H1 (cell line): ENCODE data around the gene KCNG3. TPM values are rescaled to one million over a fixed set of nuclear protein-coding genes. Genes with fewer than 3 reads are reported as not detected.

Source experiments
- ATF2 ChIP-seq: IDR thresholded peaks from 2 replicates; pipeline ENCODE4 v1.6.1; 2012; ENCODE audit warnings: low read length, inconsistent platforms
- BACH1 ChIP-seq: IDR thresholded peaks from 2 replicates; pipeline ENCODE4 v1.6.1; 2012; ENCODE audit warnings: low read length, improper control_type of control experiment
- BRCA1 ChIP-seq: IDR thresholded peaks from 2 replicates; pipeline ENCODE4 v1.6.1; 2012; ENCODE audit warnings: low read depth, low read length, improper control_type of control experiment
- CEBPB ChIP-seq: IDR thresholded peaks from 2 replicates; pipeline ENCODE4 v1.6.1; 2012; ENCODE audit warnings: low read depth, low read length
- CHD2 ChIP-seq: IDR thresholded peaks from 2 replicates; pipeline ENCODE4 v1.6.1; 2012; ENCODE audit warnings: low read length, improper control_type of control experiment
- CREB1 ChIP-seq: IDR thresholded peaks from 2 replicates; pipeline ENCODE4 v1.6.1; 2012; ENCODE audit warnings: inconsistent platforms
- E2F6 ChIP-seq: IDR thresholded peaks from 2 replicates; pipeline ENCODE4 v1.6.1; 2012; ENCODE audit warnings: inconsistent platforms
- EGR1 ChIP-seq: IDR thresholded peaks from 2 replicates; pipeline ENCODE4 v1.6.1; 2011; ENCODE audit warnings: low read depth, low read length, borderline replicate concordance
- EP300 ChIP-seq, 2 experiments: IDR thresholded peaks; 1 replicate in 1 of 2; 2 replicates in 1 of 2; pipeline ENCODE4 v1.6.1; 2011 to 2012; ENCODE audit warnings: low read depth in 2 of 2, low read length in 2 of 2, mild to moderate bottlenecking in 2 of 2, borderline replicate concordance in 1 of 2, inconsistent platforms in 1 of 2, moderate library complexity in 1 of 2
- GTF2F1 ChIP-seq: IDR thresholded peaks from 2 replicates; pipeline ENCODE4 v1.6.1; 2012; ENCODE audit warnings: low read depth, low read length, improper control_type of control experiment, borderline replicate concordance
- KDM4A ChIP-seq: IDR thresholded peaks from one replicate; pipeline ENCODE4 v1.7.1; 2012; ENCODE audit warnings: low read depth, mild to moderate bottlenecking, moderate library complexity, low read length, inconsistent platforms; ENCODE audit not compliant: severe bottlenecking
- NANOG ChIP-seq: IDR thresholded peaks from 2 replicates; pipeline ENCODE4 v1.6.1; 2011; ENCODE audit warnings: low read length, low read depth, mild to moderate bottlenecking, inconsistent platforms; ENCODE audit not compliant: insufficient read depth, poor library complexity, severe bottlenecking
- PHF8 ChIP-seq: fragments of 200-600 bp; sonication (generic); conservative IDR thresholded peaks from 2 replicates; pipeline ENCODE4 v1.7.1; 2012; ENCODE audit warnings: low read depth, mild to moderate bottlenecking, inconsistent platforms, low read length, moderate library complexity
- RBBP5 ChIP-seq: IDR thresholded peaks from 2 replicates; pipeline ENCODE4 v1.7.1; 2012; ENCODE audit warnings: low read depth, mild to moderate bottlenecking, inconsistent platforms, low read length, moderate library complexity, borderline replicate concordance
- RFX5 ChIP-seq: IDR thresholded peaks from 2 replicates; pipeline ENCODE4 v1.6.1; 2011; ENCODE audit warnings: low read depth, low read length, improper control_type of control experiment, borderline replicate concordance
- RXRA ChIP-seq: IDR thresholded peaks from 2 replicates; pipeline ENCODE4 v1.6.1; 2011; ENCODE audit warnings: low read depth, mild to moderate bottlenecking, low read length, moderate library complexity; ENCODE audit not compliant: insufficient read depth
- SIX5 ChIP-seq: IDR thresholded peaks from 2 replicates; pipeline ENCODE4 v1.6.1; 2011; ENCODE audit warnings: mild to moderate bottlenecking, low read depth, low read length
- SP1 ChIP-seq: IDR thresholded peaks from 2 replicates; pipeline ENCODE4 v1.6.1; 2011; ENCODE audit warnings: low read depth, low read length
- SRF ChIP-seq: IDR thresholded peaks from 2 replicates; pipeline ENCODE4 v1.6.1; 2011; ENCODE audit warnings: mild to moderate bottlenecking, low read depth, low read length, moderate library complexity
- TEAD4 ChIP-seq: IDR thresholded peaks from 2 replicates; pipeline ENCODE4 v1.6.1; 2012; ENCODE audit warnings: low read depth, low read length, inconsistent platforms, mixed read lengths
- ZNF274 ChIP-seq: IDR thresholded peaks from 2 replicates; pipeline ENCODE4 v1.7.0; 2012; ENCODE audit warnings: low read length, borderline replicate concordance; ENCODE audit errors: extremely low read depth
- polyA plus RNA-seq, 7 experiments: library from polyadenylated mRNA; depleted of rRNA in 3 of 7; stranded (reverse) in 5 of 7; unstranded in 2 of 7; fragments of >200 nt in 5 of 7; fragments of 200-250 nt in 2 of 7; gene quantifications; 1 replicate in 5 of 7; 2 replicates in 1 of 7; 4 replicates in 1 of 7; pipeline versions ENCODE4 v1.2.1 to v1.2.3, GENCODE V29; 2011 to 2013; ENCODE audit warnings: missing spikeins in 2 of 7, mixed read lengths in 2 of 7
- total RNA-seq: library from RNA; stranded (reverse); fragmentation: NEBNext Ultra II Directional; extraction: Animal tissue kit (Norgen Biotek cat#: 25700); gene quantifications from 2 replicates; pipeline ENCODE4 v1.2.1, GENCODE V29; 2021
- TF ChIP-seq, protein P1 (sequence below): IDR thresholded peaks from 2 replicates; pipeline ENCODE4 v1.6.1; 2012; ENCODE audit warnings: inconsistent platforms

Gene KCNG3
- total and polyA plus RNA-seq, 2 of the 8 experiments (the other 6 are each of a cell fraction or from before 2014, with no cell fraction given), result 8.1 to 21.3 TPM

DNA sequence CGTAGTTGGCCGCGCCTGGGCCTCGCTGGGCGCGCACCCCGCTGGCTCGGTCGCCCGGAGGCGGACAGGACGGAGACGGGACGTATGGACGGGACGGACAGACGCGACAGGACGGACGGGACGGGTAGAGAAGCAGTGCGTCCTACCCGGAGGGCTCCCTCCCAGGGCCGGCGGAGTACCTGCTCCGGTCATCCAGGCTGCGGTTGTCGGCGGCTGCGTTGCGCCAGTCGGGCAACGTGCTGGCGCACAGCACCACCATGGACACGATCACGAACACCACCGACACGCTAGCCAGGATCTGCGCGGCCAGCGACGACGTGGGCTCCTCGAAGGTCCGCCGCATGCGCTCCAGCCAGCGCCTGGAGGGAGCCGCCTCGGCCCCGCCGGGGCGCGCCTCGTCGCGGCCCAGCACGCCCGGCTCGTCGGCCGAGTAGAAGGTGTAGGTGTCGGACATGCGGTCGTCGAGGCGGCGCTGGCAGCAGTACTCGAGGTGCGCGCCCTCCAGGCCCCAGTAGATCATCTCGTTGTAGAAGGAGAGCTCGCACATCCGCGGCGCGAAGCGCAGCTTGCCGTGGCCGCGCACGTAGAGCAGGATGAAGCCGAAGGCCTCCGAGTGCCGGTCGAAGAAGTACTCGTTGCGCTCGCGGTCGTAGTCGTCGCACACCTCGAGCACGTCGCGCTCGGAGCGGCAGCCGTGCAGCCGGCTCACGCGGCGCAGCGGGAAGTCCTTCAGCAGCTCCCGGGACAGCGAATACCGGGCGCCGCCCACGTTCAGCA, 903 bp downstream of the KCNG3 start (continued):
- TF ChIP-seq BRCA1 (no peak), TEAD4 (no peak), SP1 (no peak), CHD2 (no peak), KDM4A (peak; percentile 80), E2F6 (no peak; the same call in none of the 2 replicates), NANOG (no peak), EP300 (IDR thresholded peaks at IDR 0.05; ENCODE audit: borderline replicate concordance in 1 of 2, low read depth in 2 of 2, low read length in 2 of 2) (no peak), EGR1 (peak; percentile 61; the same call in 1 of the 2 replicates), RFX5 (no peak), CEBPB (no peak), ZNF274 (no peak), RBBP5 (peak; percentile 91), CREB1 (peak; percentile 36; the same call in 1 of the 2 replicates), SIX5 (no peak), SRF (no peak), BACH1 (no peak), RXRA (no peak), PHF8 (0 out of 2 replicates have a peak, but pooled peaks have one; percentile 12), GTF2F1 (no peak), ATF2 (no peak)
- TF ChIP-seq, protein P1, sequence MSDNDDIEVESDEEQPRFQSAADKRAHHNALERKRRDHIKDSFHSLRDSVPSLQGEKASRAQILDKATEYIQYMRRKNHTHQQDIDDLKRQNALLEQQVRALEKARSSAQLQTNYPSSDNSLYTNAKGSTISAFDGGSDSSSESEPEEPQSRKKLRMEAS, result peak; percentile 77
